GM13977 (cell line): ENCODE data around the gene ENO3.

ENCODE experiments used
- DNase-seq: peaks from one replicate; pipeline ENCODE4 v3.0.0; 2012; ENCODE audit warnings: low spot score
- in situ Hi-C: fragments of 300-500 bp; cut with MboI; formaldehyde crosslinking; loops from one replicate; pipeline ENCODE4 v1.12.0; 2022; ENCODE audit warnings: low sequenced_read_pairs, low pct_unique_long_range_greater_than_20kb, mixed read lengths, inconsistent platforms; ENCODE audit not compliant: unreplicated experiment
- TF ChIP-seq, protein P1 (sequence below): IDR thresholded peaks from 2 replicates; pipeline ENCODE4 v1.5.1; 2012; ENCODE audit warnings: mild to moderate bottlenecking, control low read depth; ENCODE audit not compliant: insufficient read depth; ENCODE audit errors: extremely low read depth, missing control alignments

Gene ENO3

DNA sequence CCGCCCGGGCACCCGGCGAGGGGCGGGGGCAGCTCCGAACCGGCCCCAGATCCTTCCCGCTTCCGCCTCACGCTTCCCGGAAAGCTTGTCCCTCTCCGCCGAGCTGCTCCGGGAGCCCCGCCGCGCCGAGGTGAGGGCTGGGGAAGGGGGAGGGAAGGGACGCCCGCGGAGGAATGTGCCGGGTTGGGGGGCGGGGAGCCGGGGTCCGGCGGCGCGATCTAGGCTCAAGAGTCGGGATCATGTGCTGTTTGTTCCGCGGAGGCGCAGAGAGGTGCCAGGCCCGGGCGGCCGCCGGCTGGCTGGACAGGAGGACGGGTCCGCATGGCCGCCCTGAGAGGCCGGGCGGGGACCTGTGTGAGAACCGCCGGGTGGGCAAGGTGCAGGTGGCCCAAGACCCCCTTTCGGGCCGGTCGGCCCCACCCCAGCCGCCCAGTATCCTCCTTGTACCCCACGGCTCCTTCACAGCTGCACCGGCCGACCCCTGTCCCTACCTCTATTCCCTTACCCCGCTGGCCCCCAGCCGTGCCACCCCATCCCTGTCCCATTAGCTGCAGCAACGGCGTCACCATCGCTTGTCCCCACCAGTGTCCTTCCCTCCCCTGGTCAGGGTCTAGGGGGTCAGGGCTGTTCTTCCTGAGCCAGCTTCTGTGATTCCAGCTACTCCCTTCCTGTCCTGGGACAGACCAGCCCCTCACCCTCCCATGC, 47.3 kb downstream of the ENO3 start:
- in situ Hi-C loops: no loop called here
- DNase-seq: peak; percentile 62
- TF ChIP-seq, protein P1, sequence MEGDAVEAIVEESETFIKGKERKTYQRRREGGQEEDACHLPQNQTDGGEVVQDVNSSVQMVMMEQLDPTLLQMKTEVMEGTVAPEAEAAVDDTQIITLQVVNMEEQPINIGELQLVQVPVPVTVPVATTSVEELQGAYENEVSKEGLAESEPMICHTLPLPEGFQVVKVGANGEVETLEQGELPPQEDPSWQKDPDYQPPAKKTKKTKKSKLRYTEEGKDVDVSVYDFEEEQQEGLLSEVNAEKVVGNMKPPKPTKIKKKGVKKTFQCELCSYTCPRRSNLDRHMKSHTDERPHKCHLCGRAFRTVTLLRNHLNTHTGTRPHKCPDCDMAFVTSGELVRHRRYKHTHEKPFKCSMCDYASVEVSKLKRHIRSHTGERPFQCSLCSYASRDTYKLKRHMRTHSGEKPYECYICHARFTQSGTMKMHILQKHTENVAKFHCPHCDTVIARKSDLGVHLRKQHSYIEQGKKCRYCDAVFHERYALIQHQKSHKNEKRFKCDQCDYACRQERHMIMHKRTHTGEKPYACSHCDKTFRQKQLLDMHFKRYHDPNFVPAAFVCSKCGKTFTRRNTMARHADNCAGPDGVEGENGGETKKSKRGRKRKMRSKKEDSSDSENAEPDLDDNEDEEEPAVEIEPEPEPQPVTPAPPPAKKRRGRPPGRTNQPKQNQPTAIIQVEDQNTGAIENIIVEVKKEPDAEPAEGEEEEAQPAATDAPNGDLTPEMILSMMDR: no peak

DNA sequence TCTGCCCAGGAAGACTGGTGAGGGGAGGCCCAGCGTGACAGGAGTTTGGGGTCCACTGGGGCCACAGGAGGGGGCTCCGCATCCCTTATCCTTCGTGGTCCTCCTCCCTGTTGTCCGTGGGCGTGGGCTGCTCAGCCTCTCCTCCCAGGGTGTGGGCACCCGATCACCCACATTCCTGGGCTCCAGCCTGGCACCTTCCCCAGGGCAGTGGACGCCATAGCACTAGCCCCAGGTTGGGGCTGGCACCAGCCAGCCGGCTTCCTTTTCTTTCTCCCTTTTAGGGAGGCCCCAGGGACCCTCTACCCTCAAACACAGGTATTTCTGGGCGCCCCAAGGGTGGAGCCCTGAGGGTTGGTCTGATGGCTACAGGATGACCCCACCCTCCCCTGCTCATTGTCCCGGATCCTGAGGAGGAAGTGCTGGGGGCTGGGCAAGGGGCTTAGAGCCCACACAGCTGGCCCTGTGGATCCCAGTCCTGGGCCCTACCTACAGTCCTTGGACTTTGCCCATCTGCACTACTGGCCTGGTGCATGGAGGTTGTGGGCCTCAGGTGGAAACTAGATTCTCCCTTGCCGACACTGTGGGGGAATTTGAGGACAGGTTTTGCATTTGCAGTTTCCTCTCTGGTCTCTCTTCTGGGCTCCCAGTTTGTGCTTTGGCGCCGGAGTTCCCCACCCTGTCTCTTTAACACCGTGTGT, 48.0 kb downstream of the ENO3 start:
- DNase-seq: peak; percentile 80
- in situ Hi-C loops: no loop called here
- TF ChIP-seq, protein P1: no peak

GRCh38 chr17:4999430-5000093, 48.6 kb downstream of the ENO3 start:
- in situ Hi-C loops: no loop called here
- TF ChIP-seq, protein P1: no peak
- DNase-seq: no peak

GRCh38 chr17:5000237-5000639, 49.3 kb downstream of the ENO3 start:
- in situ Hi-C loops: no loop called here
- no peak for DNase-seq
- TF ChIP-seq, protein P1: no peak

DNA sequence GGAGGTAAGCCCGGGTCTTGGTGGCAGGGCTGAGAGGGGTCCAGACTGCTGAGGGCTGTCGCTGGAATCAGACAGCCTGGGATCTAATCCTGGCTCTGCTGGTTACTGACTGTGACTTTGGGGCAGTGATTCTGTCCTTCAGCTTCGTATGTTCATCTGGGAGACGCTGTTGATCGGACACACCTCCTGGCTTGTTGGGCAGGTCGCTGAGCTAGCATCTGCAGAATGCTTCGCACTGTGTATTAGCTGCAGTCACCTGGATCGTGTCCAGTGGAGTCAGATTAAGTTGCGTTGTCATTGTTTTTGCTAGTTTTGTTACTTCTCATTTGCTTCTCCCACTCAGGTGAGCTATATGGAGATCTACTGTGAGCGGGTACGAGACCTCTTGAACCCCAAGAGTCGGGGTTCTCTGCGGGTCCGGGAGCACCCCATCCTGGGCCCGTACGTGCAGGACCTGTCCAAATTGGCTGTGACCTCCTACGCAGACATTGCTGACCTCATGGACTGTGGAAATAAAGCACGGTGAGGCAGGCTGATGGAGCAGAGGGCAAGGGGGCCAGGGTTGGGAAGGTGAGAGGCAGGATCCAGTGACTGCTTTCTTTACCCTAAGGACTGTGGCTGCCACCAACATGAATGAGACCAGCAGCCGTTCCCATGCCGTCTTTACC, 51.3 kb downstream of the ENO3 start:
- no peak for DNase-seq
- in situ Hi-C loops: no loop called here
- TF ChIP-seq, protein P1: no peak

GRCh38 chr17:5003214-5003867, 52.4 kb downstream of the ENO3 start:
- no peak for DNase-seq
- TF ChIP-seq, protein P1: no peak
- in situ Hi-C loops: no loop called here
